K562 (cell line): Measurements from ENCODE around the gene DAB1.

Source experiments
- JUN ChIP-seq, 2 experiments: sonication (generic) in 1 of 2; formaldehyde crosslinking in 1 of 2; IDR thresholded peaks; 2 replicates each; pipeline versions ENCODE4 v1.6.1 to v1.8.0; 2012 to 2022; ENCODE audit warnings: borderline replicate concordance in 2 of 2, mild to moderate bottlenecking in 2 of 2, improper control_type of control experiment in 1 of 2, low read depth in 1 of 2, low read length in 1 of 2, missing genetic modification reagents in 1 of 2
- MAFK ChIP-seq: IDR thresholded peaks from 2 replicates; pipeline ENCODE4 v1.6.1; 2011; ENCODE audit warnings: low read length, improper control_type of control experiment
- SMC3 ChIP-seq: conservative IDR thresholded peaks from 2 replicates; pipeline ENCODE4 v1.6.1; 2011; ENCODE audit warnings: low read depth, low read length, improper control_type of control experiment; ENCODE audit not compliant: insufficient read depth
- TGIF2 ChIP-seq: sonication (generic); formaldehyde crosslinking; IDR thresholded peaks from 2 replicates; pipeline ENCODE4 v1.8.1; 2022; ENCODE audit warnings: mild to moderate bottlenecking, missing genetic modification reagents, moderate library complexity
- TF ChIP-seq, protein P1 (sequence below), 2 experiments: fragments of 250-450 bp in 1 of 2; fragments of 450-650 bp in 1 of 2; sonication (Bioruptor Pico) in 1 of 2; IDR thresholded peaks; 2 replicates each; pipeline versions ENCODE4 v1.6.1 to v1.8.0; 2016 to 2021; ENCODE audit warnings: mild to moderate bottlenecking in 2 of 2, moderate library complexity in 2 of 2, missing compliant biosample characterization in 1 of 2, missing genetic modification characterization in 1 of 2
- TF ChIP-seq, protein P2 (sequence below), 3 experiments: IDR thresholded peaks in 2 of 3; conservative IDR thresholded peaks in 1 of 3; 2 replicates each; pipeline ENCODE4 v1.5.1; 2011 to 2012; ENCODE audit warnings: low read length in 3 of 3, mild to moderate bottlenecking in 3 of 3, control low read depth in 2 of 3, improper control_type of control experiment in 1 of 3, inconsistent platforms in 1 of 3, low read depth in 1 of 3, mixed read lengths in 1 of 3, moderate library complexity in 1 of 3; ENCODE audit not compliant: insufficient read depth in 2 of 3
- TF ChIP-seq, protein P3 (sequence below): fragments of 250-450 bp; sonication (Bioruptor Pico); IDR thresholded peaks from 2 replicates; pipeline ENCODE4 v1.5.0; 2021; ENCODE audit warnings: mild to moderate bottlenecking, borderline replicate concordance

DNA sequence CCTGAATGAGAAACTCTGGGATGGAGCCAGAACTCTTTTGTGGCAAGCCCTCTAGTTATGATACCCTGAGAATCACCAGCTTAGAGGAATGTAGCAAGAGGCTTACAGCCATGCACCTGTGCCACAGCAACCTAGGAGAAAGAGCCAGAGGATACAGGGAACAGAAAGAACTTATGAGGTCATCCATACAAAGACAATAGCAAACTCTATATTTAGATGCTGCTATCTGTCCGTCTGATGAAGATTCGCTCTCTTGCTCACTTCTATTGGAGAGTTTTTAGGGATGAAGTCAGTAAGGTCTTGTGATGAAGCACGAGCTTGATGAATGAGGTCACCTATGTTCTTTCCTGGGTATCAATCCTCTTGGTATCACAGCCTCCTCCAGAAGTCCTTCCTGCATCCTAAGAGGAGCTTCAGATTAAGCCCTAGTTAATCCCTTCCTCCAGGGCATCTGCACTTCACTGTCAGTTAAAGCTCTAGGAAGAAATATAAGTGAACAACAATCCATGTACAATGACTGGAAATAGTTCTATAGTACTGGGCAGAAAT lies 185.6 kb downstream of the DAB1 start:
- TF ChIP-seq SMC3 (no peak), JUN (IDR thresholded peaks at IDR 0.05; ENCODE audit: borderline replicate concordance, low read depth, low read length) (no peak), JUN (CRISPR knock-in tag; IDR thresholded peaks at IDR 0.05; ENCODE audit: borderline replicate concordance) (no peak), MAFK (no peak), TGIF2 (no peak)
- TF ChIP-seq, protein P1, sequence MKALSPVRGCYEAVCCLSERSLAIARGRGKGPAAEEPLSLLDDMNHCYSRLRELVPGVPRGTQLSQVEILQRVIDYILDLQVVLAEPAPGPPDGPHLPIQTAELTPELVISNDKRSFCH (CRISPR knock-in tag; IDR thresholded peaks at IDR 0.05) = no peak
- TF ChIP-seq, protein P1 (tag; IDR thresholded peaks at IDR 0.05) = no peak
- TF ChIP-seq, protein P2, sequence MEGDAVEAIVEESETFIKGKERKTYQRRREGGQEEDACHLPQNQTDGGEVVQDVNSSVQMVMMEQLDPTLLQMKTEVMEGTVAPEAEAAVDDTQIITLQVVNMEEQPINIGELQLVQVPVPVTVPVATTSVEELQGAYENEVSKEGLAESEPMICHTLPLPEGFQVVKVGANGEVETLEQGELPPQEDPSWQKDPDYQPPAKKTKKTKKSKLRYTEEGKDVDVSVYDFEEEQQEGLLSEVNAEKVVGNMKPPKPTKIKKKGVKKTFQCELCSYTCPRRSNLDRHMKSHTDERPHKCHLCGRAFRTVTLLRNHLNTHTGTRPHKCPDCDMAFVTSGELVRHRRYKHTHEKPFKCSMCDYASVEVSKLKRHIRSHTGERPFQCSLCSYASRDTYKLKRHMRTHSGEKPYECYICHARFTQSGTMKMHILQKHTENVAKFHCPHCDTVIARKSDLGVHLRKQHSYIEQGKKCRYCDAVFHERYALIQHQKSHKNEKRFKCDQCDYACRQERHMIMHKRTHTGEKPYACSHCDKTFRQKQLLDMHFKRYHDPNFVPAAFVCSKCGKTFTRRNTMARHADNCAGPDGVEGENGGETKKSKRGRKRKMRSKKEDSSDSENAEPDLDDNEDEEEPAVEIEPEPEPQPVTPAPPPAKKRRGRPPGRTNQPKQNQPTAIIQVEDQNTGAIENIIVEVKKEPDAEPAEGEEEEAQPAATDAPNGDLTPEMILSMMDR (IDR thresholded peaks at IDR 0.05 in 2 of 3, conservative IDR thresholded peaks at IDR 0.05 in 1 of 3; ENCODE audit: insufficient read depth in 2 of 3, low read depth in 1 of 3, low read length in 3 of 3) = no peak
- TF ChIP-seq, protein P3, sequence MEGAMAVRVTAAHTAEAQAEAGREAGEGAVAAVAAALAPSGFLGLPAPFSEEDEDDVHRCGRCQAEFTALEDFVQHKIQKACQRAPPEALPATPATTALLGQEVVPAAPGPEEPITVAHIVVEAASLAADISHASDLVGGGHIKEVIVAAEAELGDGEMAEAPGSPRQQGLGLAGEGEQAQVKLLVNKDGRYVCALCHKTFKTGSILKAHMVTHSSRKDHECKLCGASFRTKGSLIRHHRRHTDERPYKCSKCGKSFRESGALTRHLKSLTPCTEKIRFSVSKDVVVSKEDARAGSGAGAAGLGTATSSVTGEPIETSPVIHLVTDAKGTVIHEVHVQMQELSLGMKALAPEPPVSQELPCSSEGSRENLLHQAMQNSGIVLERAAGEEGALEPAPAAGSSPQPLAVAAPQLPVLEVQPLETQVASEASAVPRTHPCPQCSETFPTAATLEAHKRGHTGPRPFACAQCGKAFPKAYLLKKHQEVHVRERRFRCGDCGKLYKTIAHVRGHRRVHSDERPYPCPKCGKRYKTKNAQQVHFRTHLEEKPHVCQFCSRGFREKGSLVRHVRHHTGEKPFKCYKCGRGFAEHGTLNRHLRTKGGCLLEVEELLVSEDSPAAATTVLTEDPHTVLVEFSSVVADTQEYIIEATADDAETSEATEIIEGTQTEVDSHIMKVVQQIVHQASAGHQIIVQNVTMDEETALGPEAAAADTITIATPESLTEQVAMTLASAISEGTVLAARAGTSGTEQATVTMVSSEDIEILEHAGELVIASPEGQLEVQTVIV (CRISPR knock-in tag) = no peak
